HG02943 (cell line): ENCODE results near the gene ZNF700.
"Not testable (repeated sequence)": the region's sequence is repeated elsewhere in the genome, so short reads cannot be mapped to it uniquely, and the experiment has no call there.

Source experiments
- ATAC-seq: cut with Tn5 transposase; IDR thresholded peaks from one replicate; pipeline ENCODE4 v1.9.1; 2021; ENCODE audit warnings: mild to moderate bottlenecking, low read depth, moderate library complexity; ENCODE audit not compliant: unreplicated experiment

Gene ZNF700

DNA sequence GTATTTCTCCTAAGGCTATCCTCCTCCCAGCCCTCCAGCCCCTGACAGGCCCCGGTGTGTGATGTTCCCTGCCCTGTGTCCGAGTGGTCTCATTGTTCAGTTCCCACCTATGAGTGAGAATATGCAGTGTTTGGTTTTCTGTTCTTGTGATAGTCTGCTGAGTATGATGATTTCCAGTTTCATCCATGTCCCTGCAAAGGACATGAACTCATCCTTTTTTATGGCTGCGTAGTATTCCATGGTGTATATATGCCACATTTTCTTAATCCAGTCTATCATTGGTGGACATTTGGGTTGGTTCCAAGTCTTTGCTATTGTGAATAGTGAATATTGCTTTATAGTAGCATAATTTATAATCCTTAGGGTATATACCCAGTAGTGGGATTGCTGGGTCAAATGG is 10.9 kb downstream of the ZNF700 start:
- not testable (repeated sequence) for ATAC-seq

DNA sequence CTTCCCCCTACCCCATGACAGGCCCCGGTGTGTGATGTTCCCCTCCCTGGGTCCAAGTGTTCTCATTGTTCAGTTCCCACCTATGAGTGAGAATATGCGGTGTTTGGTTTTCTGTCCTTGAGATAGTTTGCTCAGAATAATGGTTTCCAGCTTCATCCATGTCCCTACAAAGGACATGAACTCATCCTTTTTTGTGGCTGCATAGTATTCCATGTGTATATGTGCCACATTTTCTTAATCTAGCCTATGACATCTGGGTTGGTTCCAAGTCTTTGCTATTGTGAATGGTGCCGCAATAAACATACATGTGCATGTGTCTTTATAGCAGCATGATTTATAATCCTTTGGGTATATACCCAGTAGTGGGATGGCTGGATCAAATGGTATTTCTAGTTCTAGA is 13.5 kb downstream of the ZNF700 start:
- ATAC-seq, result not testable (repeated sequence)

DNA sequence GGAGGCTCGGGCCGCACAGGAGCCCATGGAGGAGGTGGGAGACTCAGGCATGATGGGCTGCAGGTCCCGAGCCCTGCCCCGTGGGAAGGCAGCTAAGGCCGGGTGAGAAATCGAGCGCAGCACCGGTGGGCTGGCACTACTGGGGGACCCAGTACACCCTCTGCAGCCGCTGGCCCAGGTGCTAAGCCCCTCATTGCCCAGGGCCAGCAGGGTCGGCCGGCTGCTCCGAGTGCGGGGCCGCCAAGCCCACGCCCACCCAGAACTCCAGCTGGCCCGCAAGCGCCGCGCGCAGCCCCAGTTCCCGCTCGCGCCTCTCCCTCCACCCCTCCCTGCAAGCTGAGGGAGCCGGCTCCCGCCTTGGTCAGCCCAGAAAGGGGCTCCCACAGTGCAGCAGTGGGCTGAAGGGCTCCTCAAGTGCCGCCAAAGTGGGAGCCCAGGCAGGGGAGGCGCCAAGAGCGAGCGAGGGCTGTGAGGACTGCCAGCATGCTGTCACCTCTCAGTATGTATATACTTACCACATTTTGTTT is 16.5 kb downstream of the ZNF700 start:
- not testable (repeated sequence) for ATAC-seq

DNA sequence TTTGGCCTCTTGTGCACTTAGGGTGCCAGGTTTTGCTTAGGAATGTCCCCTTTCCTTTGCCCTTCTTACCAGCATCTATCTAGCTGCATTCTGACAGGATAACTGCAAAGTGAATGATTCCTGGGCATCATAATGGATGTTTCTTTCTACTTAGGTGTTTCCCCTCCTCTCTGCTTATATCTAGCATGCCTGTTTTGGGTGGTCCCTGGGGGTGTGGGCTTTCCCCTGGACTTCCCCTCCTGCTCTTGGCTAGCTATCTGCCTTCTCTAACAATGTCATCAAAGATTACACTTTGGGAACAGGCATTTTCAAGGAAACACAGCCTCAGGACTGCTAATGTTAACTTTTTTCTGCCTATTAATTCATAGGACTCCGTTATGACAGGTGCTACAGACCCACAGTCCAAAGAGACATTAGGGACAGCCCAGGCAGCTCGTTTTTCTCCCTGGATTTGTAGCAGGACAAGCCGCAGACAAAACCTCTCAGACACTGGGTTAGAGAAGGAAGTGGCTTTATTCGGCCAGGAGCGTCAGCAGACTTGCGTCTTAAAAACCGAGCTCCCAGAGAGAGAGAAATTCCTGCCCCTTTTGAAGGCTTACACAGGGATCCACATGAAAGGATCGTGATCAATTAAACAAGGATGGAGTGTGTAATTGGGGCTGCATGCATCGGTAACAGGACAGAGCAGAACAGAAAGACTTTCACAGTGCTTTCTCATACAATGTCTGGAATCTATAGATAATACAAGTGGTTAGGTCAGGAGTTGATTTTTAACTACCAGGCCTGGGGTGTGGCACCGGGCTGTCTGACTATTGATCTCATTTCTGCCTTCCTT is 17.3 kb downstream of the ZNF700 start:
- ATAC-seq, result no peak

DNA sequence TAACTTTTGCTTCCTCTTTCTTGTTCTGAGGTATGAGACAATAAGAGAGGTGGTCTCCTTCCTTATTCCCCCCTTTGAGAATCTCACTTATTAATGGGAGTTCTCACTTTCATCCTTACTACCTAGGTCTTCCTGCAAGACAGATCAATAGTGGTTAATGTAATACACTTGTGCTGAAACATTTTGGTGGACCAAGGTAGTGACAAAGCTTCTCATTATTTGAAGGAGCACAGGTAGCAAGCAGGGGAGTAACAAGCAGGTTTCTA is 17.9 kb downstream of the ZNF700 start:
- ATAC-seq, result no peak

DNA sequence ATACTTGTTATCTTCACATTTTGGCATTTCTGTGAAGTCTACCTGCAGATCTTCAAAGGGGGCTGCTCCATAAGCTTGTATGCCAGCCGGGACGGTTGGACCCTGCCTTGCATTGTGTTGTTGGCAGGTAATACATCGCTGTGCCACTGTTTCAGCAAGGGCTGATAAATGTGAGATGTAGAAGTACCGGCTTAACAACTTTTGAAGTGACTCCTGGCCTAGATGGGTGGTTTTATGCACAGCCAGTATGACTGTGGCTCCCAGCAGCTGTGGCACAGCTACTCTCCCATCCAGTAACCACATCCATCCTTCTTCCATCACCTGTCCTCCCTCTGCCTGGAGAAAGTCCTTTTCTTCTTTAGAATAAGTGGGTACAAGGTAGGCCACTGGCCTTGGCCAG is 19.7 kb downstream of the ZNF700 start:
- no peak for ATAC-seq

DNA sequence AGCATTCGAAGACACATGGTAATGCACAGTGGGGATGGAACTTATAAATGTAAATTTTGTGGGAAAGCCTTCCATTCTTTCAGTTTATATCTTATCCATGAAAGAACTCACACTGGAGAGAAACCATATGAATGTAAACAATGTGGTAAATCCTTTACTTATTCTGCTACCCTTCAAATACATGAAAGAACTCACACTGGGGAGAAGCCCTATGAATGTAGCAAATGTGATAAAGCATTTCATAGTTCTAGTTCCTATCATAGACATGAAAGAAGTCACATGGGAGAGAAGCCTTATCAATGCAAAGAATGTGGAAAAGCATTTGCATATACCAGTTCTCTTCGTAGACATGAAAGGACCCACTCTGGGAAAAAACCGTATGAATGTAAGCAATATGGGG is 23.7 kb downstream of the ZNF700 start:
- no peak for ATAC-seq

DNA sequence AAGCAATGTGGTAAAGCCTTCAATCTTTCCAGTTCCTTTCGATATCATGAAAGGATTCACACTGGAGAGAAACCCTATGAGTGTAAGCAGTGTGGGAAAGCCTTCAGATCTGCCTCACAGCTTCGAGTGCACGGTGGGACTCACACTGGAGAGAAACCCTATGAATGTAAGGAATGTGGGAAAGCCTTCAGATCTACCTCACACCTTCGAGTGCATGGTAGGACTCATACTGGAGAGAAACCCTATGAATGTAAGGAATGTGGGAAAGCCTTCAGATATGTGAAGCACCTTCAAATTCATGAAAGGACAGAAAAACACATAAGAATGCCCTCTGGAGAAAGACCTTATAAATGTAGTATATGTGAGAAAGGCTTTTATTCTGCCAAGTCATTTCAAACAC is 24.3 kb downstream of the ZNF700 start:
- ATAC-seq, result no peak

DNA sequence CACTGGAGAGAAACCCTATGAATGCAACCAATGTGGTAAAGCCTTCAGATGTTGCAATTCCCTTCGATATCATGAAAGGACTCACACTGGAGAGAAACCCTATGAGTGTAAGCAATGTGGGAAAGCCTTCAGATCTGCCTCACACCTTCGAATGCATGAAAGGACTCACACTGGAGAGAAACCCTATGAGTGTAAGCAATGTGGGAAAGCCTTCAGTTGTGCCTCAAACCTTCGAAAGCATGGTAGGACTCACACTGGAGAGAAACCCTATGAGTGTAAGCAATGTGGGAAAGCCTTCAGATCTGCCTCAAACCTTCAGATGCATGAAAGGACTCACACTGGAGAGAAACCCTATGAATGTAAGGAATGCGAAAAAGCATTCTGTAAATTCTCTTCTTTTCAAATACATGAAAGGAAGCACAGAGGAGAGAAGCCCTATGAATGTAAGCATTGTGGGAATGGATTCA is 24.7 kb downstream of the ZNF700 start:
- not testable (repeated sequence) for ATAC-seq

DNA sequence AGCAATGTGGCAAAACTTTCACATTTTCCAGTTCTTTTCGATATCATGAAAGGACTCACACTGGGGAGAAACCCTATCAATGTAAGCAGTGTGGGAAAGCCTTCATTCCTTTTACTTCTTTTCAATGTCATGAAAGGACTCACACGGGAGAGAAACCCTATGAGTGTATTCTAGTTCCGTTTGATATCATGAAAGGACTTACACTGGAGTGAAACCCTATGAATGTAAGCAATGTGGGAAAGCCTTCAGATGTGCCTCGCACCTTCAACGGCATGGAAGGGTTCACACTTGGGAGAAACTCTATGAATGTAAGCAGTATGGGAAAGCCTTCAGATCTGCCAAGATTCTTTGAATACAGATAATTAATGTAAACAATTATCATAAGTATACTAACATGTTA is 25.4 kb downstream of the ZNF700 start:
- ATAC-seq, result no peak

DNA sequence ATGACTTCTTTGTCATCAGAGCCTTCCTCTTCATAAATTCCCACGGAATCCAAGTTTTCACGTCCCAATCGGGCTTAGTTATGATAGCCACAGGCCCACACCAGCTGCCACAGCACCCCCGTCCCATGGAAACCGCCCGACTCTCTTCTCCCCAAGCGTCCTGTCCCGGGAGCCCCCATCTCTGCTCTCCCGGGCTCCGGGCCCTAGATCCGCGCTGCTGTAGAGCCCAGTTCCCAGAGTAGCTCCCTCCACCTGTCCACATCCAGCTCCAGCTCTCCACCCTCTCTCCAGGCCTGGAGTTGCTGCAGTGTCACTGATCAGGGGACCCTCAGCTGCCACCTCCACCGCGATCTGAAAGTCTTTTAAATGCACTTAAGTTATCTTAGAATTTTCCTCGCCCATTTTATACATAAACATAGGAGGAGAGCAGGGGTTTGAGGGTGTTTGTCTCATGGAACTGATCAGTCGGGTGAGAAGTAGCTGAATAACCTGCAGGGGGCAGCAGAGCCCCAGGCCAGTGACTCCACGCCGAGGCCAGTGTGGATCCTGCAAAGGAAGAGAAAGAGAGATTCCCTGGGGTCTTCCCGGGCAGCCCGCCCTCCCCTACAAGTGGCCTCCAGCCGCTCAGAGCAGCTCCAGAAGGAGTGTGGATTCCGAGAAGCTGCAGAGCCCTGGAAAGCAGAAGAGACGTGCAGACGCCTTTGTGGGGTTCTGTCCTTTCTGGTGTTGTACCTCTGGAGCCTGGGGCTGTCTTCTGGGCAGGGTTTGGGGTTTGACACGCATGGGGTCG is 38.9 kb downstream of the ZNF700 start:
- no peak for ATAC-seq

DNA sequence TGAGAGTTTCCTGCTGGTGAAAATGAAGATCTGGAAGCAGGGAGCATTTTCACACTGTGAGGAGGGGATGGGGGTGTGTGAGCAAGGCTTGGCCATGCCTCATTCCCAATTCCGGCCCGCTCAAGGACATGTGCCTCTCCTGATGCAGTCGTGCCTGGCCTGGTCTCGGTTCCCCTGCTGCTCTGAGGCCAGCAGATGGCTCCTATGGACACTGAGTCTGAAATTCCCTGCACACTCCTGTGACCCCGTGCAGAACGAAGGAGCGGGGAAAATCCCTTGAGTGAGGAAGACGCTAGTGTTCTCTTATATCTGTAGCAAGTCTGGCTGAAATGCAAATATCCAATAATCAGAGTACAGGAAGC is 39.6 kb downstream of the ZNF700 start:
- no peak for ATAC-seq

DNA sequence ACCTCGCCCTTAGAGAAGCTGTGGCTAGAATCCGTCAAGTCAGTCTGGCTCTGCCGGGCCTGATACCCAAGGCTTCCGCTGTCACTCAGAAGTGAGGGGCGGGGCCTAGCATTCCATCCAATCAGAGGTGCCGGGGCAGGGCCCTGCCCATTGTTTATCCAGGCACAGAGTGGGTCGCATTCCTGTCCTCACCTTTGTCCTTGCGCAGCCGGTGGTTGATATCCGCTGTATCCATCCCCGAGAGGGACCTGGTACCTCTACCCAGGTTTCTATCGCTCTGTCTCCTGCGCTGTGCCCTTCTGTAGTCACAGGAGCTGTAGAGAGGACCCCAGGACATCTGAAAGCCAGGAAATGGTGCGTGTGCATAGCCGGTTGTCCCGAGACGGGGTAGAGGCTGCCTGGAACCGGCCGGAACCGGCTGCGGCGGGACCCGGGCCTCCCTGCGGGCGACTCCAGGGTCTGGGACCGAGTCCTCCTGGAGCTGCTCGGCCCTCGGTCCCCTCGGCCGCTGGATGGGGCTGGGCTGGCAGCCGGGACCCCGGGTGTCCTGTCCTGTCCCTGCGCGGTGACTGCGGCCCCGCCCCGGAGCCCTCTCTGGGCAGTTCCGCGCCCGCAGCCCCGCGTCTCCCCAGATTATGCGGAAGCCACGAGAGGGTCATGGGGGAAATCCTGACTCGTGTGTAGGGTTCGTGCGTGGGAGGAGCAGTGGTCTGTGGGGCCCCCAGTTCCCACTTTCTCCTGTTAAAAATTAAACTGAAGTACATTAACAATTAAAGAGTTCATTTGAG is 40.1 kb downstream of the ZNF700 start, which contains the start of gene ZNF763:
TSS of gene ZNF763 (plus strand) at position 183 of the 788 bp plus-strand sequence. CDS start at position 352, 169 bp downstream.
- ATAC-seq, result peak; percentile 86

DNA sequence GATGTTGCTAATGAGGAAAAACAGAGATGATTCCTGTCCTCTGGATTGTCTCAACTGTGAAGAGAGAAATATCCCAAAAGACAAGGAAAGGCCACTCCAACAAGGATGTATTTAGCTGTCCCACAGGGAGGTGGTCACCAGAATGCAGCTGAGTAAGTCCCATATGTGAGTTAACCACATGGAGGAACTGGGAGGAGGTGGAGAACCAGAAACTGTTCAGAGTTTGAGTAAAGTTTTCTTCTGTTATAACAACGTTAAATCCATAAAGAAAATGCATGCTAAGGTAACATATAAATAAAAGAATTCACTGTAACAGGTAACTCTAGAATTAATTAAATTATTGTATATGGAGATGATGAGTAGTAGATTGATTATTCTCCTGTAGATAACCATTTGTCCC is 45.3 kb downstream of the ZNF700 start:
- ATAC-seq, result no peak

DNA sequence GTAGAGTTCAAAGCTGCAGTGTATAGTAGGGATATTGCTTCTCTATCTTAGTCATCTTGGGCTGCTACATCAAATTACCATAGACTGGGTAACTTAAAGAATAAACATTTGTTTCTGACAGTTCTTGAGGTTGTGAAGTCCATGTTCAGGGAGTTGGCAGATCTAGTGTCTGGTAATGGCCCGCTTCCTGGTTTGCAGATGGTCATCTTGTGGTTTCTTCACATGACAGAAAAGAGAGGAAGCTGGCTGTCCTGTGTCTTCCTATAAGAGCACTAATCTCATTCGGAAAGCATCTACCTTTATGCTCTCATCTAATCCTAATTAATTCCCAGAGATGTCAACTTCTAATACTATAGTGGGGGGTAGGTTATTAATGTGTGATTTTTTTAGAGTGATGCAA is 46.1 kb downstream of the ZNF700 start:
- ATAC-seq, result no peak

DNA sequence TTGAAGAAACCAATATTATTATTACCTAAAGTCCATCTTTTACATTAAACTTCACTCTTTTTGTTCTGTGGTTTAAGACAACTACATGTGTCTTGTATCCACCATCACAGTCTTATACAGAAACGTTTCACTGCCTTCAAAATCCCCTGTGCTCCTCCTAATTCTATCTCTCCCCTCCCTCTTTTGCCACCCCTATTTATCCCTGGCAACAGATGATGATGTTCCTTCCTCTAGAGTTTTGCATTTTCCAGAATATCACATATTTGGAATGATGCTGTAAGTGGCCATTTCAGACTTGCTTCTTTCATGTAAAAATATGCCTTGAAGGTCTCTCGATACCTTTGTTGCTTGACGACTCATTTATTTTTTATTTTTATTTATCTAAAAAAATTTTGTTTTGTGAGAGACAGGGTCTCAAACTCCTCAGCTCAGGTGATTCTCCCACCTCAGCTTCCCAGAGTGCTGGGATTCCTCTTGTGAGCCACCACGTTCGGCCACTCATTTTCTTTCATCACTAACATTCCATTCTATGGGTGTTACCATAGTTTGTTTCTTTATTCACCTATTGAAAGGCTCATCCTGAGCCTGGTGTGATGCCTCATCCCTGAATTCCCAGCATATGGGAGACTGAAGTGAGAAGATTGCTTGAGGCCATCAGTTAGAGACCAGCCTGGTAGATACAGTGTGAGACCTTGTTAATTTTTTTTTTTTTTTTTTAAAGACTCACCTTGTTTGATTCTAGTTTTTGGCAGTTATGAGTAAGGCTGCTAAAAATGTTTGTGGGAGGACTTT is 48.3 kb downstream of the ZNF700 start:
- no peak for ATAC-seq

DNA sequence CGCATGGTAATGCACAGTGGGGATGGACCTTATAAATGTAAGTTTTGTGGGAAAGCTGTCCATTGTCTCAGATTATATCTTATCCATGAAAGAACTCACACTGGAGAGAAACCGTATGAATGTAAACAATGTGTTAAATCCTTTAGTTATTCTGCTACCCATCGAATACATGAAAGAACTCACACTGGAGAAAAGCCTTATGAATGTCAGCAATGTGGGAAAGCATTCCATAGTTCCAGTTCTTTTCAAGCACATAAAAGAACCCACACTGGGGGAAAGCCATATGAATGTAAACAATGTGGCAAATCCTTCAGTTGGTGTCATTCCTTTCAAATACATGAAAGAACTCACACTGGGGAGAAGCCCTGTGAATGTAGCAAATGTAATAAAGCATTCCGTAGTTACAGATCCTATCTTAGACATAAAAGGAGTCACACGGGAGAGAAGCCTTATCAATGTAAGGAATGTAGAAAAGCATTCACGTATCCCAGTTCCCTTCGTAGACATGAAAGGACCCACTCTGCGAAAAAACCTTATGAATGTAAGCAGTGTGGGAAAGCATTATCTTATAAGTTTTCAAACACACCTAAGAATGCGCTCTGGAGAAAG is 53.7 kb downstream of the ZNF700 start:
- ATAC-seq, result no peak

DNA sequence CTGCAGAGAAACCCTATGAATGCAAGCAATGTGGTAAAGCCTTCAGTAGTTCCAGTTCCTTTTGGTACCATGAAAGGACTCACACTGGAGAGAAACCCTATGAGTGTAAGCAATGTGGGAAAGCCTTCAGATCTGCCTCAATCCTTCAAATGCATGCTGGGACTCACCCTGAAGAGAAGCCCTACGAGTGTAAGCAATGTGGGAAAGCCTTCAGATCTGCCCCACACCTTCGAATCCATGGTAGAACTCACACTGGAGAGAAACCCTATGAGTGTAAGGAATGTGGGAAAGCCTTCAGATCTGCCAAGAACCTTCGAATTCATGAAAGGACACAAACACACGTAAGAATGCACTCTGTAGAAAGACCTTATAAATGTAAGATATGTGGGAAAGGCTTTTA is 54.6 kb downstream of the ZNF700 start:
- no peak for ATAC-seq

DNA sequence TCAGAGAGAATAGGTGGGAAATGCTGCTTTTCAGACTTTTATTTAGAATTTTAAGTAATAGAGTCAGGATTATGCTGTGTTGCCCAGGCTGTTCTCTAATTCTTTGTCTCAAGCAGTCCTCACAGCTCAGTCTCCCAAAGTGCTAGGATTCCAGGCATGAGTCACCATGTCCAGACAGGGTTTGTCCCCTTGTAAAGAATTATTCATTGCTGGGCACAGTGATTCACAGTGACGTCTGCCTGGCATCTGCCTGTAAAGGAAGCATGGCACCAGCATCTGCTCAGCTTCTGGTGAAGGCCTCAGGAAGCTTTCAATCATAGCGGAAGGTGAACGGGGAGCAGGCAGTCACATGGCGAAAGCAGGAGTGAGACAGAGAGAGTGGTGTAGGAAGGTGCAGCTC is 57.6 kb downstream of the ZNF700 start:
- ATAC-seq, result no peak

DNA sequence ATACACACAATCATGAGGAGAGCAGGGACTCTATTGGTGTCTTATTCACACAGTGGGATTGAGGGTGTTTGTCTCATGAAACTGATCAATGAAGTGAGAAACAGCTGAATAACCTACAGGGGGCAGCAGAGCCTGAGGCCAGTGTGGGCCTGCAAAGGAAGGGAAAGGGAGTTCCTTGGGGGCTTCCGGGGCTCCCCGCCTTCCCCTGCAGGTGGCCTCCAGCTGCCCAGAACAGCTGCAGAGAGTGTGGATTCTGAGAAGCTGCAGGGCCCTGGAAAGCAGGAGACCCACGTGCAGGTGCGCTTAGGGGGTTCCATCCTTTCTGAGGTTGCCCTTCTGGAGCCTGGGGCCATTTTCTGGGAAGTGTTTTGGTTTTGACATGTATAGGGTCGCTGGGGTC is 60.1 kb downstream of the ZNF700 start:
- ATAC-seq, result no peak
